Measurements from ENCODE around the gene KCNK15. TPM values are rescaled to one million over a fixed set of nuclear protein-coding genes. Genes with fewer than 3 reads are reported as not detected.

Gene KCNK15
- total and polyA plus RNA-seq, 7 donors = 0.08 to 0.79 (median 0.21) TPM; not detected in 1

- Histone ChIP-seq H3K4me1 (no peaks in the 10 kb centered on the region), H3K36me3 (ENCODE audit: insufficient read depth in 1 of 2, low read depth in 1 of 2) (no peaks in the 10 kb centered on the region), H3K9me3 (no peaks in the 10 kb centered on the region), H3K27me3 (ENCODE audit: insufficient read depth in 3 of 3, low read length in 2 of 3) (peaks cover 0 to 1% (median 0%) of the 10 kb centered on the region in 3 donors), H3K4me3 (no peak overlapping the region), H3K27ac (no peak overlapping the region)
- no peak for DNase-seq
- 77 to 80% (median 79%) methylated on average over 3 of the region's 3 CpGs for WGBS, 3 donors
- no peak for TF ChIP-seq CTCF (IDR thresholded peaks at IDR 0.05)
- no peak for ATAC-seq
- intact Hi-C loops (cut with DNase I) = no loop called here
Observed at GRCh38 chr20:44781118-44781517, 35.5 kb downstream of the KCNK15 start.

GRCh38 chr20:44781791-44782190 lies 36.1 kb downstream of the KCNK15 start:
- WGBS, 3 donors = 70 to 79% (median 78%) methylated on average over 3 of the region's 3 CpGs

GRCh38 chr20:44784688-44785087 lies 39.0 kb downstream of the KCNK15 start:
- H3K4me3 ChIP-seq = no peak overlapping the region
- no peak for TF ChIP-seq CTCF (IDR thresholded peaks at IDR 0.05)
- H3K27ac ChIP-seq = no peak overlapping the region
- H3K36me3 ChIP-seq (ENCODE audit: insufficient read depth in 1 of 2, low read depth in 1 of 2) = no peaks in the 10 kb centered on the region
- intact Hi-C loops (cut with DNase I) = loop anchor here in 1 of 2 donors (5.0 kb wide), 1 partner anchor 1357 kb away; no protein-coding TSS in a partner anchor
- DNase-seq (no peak), ATAC-seq (no peak)
- peaks cover 0 to 4% (median 0%) of the 10 kb centered on the region in 3 donors for H3K27me3 ChIP-seq (ENCODE audit: insufficient read depth in 3 of 3, low read length in 2 of 3)
- no peaks in the 10 kb centered on the region for H3K9me3 ChIP-seq
- no peaks in the 10 kb centered on the region for H3K4me1 ChIP-seq
- 83 to 91% (median 84%) methylated on average over 1 of the region's 1 CpG for whole genome bisulfite sequencing, 3 donors

More at GRCh38 chr20:44781791-44782190, 36.1 kb downstream of the KCNK15 start:
- ATAC-seq (no peak), DNase-seq (no peak)
- no peak for TF ChIP-seq CTCF (IDR thresholded peaks at IDR 0.05)
- Histone ChIP-seq H3K27me3 (ENCODE audit: insufficient read depth in 3 of 3, low read length in 2 of 3) (peaks cover 0 to 4% (median 0%) of the 10 kb centered on the region in 3 donors), H3K4me3 (no peak overlapping the region), H3K9me3 (no peaks in the 10 kb centered on the region), H3K27ac (no peak overlapping the region), H3K4me1 (no peaks in the 10 kb centered on the region), H3K36me3 (ENCODE audit: insufficient read depth in 1 of 2, low read depth in 1 of 2) (no peaks in the 10 kb centered on the region)
- intact Hi-C loops (cut with DNase I) = no loop called here

GRCh38 chr20:44785768-44786167 lies 40.1 kb downstream of the KCNK15 start:
- H3K4me1 ChIP-seq = no peaks in the 10 kb centered on the region
- H3K4me3 ChIP-seq = no peak overlapping the region
- peaks cover 0 to 4% (median 0%) of the 10 kb centered on the region in 3 donors for H3K27me3 ChIP-seq (ENCODE audit: insufficient read depth in 3 of 3, low read length in 2 of 3)
- intact Hi-C loops (cut with DNase I) = loop anchor here in 1 of 2 donors (5.0 kb wide), 1 partner anchor 1358 kb away; no protein-coding TSS in a partner anchor
- H3K27ac ChIP-seq = no peak overlapping the region
- no peaks in the 10 kb centered on the region for H3K36me3 ChIP-seq (ENCODE audit: insufficient read depth in 1 of 2, low read depth in 1 of 2)
- H3K9me3 ChIP-seq = no peaks in the 10 kb centered on the region
- no peak for TF ChIP-seq CTCF (IDR thresholded peaks at IDR 0.05)
- DNase-seq (no peak), ATAC-seq (no peak)
- 12 to 27% (median 23%) methylated on average over 1 of the region's 1 CpG for WGBS, 3 donors

GRCh38 chr20:44787299-44787698 lies 41.6 kb downstream of the KCNK15 start:
- no peak overlapping the region for H3K4me3 ChIP-seq
- no peak overlapping the region for H3K27ac ChIP-seq
- peaks cover 0 to 4% (median 0%) of the 10 kb centered on the region in 3 donors for H3K27me3 ChIP-seq (ENCODE audit: insufficient read depth in 3 of 3, low read length in 2 of 3)
- H3K9me3 ChIP-seq = no peaks in the 10 kb centered on the region
- DNase-seq (no peak), ATAC-seq (no peak)
- 85 to 89% (median 87%) methylated on average over 7 of the region's 7 CpGs for whole genome bisulfite sequencing, 3 donors
- no peaks in the 10 kb centered on the region for H3K4me1 ChIP-seq
- no peaks in the 10 kb centered on the region for H3K36me3 ChIP-seq (ENCODE audit: insufficient read depth in 1 of 2, low read depth in 1 of 2)
- intact Hi-C loops (cut with DNase I) = loop anchor here in 1 of 2 donors (5.0 kb wide), 1 partner anchor 1360 kb away; no protein-coding TSS in a partner anchor
- no peak for TF ChIP-seq CTCF (IDR thresholded peaks at IDR 0.05)

All from psoas muscle (tissue), 8 donors.